ENCODE results near the gene FGF9.

GRCh38 chr13:21668732-21669275, 2.1 kb upstream of the FGF9 start:
- TF ChIP-seq ZNF219 (CRISPR knock-in tag; IDR thresholded peaks at IDR 0.05; ENCODE audit: borderline replicate concordance) (no peak), ELF4 (CRISPR knock-in tag; IDR thresholded peaks at IDR 0.05; ENCODE audit: low read depth) (no peak), FOXJ3 (CRISPR knock-in tag; IDR thresholded peaks at IDR 0.05; ENCODE audit: borderline replicate concordance) (no peak), NFE2L1 (CRISPR knock-in tag; IDR thresholded peaks at IDR 0.05) (no peak), ERG (CRISPR knock-in tag; IDR thresholded peaks at IDR 0.05) (no peak), ZNF138 (CRISPR knock-in tag; conservative IDR thresholded peaks at IDR 0.05) (no peak)
- TF ChIP-seq, protein P1, sequence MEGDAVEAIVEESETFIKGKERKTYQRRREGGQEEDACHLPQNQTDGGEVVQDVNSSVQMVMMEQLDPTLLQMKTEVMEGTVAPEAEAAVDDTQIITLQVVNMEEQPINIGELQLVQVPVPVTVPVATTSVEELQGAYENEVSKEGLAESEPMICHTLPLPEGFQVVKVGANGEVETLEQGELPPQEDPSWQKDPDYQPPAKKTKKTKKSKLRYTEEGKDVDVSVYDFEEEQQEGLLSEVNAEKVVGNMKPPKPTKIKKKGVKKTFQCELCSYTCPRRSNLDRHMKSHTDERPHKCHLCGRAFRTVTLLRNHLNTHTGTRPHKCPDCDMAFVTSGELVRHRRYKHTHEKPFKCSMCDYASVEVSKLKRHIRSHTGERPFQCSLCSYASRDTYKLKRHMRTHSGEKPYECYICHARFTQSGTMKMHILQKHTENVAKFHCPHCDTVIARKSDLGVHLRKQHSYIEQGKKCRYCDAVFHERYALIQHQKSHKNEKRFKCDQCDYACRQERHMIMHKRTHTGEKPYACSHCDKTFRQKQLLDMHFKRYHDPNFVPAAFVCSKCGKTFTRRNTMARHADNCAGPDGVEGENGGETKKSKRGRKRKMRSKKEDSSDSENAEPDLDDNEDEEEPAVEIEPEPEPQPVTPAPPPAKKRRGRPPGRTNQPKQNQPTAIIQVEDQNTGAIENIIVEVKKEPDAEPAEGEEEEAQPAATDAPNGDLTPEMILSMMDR (IDR thresholded peaks at IDR 0.05), result no peak
- TF ChIP-seq, protein P2, sequence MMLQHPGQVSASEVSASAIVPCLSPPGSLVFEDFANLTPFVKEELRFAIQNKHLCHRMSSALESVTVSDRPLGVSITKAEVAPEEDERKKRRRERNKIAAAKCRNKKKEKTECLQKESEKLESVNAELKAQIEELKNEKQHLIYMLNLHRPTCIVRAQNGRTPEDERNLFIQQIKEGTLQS (CRISPR knock-in tag; conservative IDR thresholded peaks at IDR 0.05), result no peak
